Stimulated activated CD4-positive, alpha-beta T cell treated with anti-CD3 and anti-CD28 coated beads, Interleukin-1b, Interleukin-23, amount 100 ng/mL, for 4 hours (primary cell): Measurements from ENCODE around the gene MGAT4C.

Experiments
- DNase-seq, 2 donors: peaks; one replicate each; pipeline ENCODE4 v3.0.0-alpha.2; 2020; ENCODE audit warnings: low read depth in 2 of 2

Gene MGAT4C

DNA sequence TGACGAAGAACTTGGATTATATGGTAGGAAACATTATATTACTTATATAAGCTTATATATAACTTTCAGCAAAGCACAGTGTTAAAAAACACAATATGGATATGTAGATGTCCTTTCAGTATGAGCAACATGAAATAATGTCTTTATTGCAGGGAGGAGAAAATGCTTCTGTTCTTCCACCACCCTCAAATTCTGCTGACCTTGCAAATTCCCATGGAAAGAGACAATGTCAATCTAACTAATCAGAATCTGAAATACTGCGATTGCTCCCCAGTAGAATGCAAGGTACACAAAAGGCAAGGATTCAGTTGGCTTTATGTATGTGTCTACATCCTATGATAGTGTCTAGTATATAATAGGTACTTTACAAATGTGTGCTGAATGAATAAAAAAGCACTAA is 26.4 kb downstream of the MGAT4C start:
- no peak for DNase-seq

DNA sequence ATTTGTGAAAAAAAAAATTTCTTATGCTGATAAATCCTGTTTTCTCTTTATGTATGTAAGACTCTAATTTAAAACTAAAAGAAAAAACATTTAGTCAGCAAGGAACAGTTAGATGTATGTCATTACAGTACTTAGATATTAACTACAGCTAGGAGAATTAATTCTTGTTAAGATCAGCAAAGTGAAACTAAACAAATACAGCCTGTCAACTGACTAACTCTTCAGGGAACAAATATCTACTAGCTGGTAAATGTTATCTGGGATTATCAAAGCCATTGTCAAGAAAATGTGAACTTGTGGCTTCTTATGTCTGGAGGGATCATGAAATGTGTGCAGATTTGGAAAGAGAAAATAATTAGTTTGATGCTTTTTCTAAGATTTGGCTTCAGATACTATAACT is 27.5 kb downstream of the MGAT4C start:
- no peak for DNase-seq

DNA sequence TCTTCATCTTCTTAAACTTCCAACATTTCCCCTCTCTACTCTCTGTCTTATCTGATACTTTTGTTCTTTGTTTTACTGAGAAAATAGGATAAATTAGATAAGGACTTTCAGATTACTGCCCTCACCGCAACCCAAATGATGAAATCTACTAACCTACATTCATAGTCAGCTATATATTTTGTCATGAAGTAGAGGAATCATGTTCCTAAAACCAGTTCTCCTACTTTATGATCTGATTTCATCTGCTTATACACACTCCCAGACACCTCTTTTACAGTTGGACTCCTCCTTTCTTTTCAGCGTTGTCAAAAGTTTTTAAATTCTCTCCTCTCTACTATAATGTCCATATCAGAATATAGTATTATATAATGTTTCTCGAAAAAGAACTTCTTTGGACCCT is 29.7 kb downstream of the MGAT4C start:
- DNase-seq: no peak

DNA sequence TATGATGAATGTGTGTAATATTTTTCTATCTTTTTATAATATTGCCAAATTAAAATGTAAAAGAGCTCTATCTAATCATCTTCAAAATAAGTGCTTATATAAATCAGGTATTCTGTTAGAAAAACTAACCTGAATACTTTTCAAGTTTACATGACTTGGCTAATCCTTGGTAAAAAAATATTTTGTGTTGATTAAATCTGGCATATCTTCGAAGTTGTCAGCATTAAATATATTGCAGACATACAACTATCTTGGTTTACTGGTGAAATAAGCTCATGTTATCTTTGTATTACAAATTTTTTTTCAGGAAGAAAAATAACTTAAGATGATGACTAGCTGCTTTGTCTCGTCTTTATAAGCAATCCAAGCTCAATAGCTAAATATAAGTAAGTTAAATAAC is 39.6 kb downstream of the MGAT4C start:
- DNase-seq: no peak

DNA sequence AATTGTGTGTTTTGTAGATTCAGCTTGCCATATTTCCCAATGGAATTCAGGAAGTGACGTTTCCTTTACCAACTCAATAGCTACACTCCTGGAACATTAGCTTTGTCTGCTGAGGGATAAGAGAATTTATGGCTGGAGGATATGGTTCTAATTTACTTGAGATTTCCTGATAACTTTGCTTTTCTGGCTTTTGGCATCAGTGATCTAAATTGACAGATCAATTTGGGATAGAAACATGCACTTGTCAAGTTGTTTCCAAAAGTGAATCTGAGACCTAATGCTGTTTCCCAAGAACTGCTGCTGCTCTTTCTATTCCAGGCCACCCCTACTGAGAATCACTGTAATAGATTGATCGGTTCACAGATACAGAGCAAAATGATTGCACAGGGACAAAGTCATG is 43.2 kb downstream of the MGAT4C start:
- DNase-seq: no peak

DNA sequence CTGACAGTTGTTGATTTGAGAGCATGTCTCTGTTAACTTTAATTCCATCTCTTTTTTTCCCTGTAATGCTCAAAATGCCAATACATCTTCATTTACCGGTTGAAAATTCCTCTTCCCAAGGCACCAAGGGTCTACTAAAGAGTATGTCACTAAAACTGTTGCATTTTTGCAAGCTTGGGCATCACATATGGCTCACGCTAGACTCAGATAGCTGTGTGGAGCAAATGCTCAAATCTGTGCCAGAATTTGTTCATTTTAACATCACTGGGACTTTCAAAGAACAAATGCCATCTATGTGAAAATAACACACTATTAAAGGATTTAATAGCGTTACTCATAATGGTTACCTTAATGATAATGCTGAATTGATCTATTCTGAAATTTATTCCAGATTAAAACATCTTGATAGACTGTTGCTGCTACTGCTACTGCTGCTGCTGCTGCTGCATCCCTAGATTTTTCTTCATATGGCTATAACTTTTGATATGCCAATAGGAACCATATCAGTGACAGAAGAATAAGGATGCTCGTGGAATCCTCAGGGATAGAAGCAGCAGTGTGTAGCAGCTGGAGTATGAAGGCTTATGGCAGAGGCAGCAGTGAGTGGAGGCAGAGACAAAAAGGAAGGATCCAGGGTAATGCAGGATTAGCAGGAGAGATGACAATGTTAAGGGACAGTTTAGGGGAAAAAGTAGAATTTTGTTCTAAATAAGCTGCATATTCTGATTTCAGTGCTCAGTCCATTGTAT is 57.3 kb downstream of the MGAT4C start:
- no peak for DNase-seq

DNA sequence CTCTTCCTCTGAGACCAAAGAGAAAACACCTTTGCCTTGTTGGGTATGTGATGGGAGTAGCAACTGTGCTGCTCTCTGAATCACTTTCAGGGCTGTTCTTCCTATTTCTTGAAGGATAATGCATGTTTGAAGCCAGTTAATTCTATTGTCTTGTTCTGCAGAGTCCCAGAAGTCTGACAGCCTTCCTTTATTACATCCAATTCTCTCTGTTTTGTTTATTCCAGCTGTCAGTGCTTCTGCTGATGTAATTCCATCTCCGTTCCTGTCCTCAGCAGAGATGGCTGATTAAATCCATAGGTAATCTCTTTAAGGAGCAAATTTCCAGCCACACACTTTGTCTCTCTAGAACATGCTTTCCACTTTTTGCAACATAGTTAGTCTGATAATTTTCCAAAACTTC is 59.7 kb downstream of the MGAT4C start:
- no peak for DNase-seq

DNA sequence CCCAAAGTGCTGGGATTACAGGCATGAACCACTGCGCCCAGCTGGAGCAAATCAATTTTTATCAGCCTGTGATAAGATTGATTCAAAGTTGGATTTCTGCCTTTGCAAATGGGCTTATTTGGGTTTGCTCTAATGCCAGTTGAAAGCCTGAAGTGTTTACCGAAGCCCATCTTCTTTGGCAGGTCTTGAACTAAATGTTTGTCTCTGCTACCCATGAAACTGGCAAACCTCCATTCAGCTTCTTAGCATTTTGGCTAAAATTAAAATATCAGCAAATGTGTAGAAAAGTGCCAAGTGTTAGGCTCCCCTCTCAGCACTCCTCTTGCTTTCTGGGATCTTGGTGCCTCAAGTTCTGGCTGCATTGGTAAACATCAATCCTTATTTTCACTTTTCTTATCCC is 61.5 kb downstream of the MGAT4C start:
- no peak for DNase-seq

DNA sequence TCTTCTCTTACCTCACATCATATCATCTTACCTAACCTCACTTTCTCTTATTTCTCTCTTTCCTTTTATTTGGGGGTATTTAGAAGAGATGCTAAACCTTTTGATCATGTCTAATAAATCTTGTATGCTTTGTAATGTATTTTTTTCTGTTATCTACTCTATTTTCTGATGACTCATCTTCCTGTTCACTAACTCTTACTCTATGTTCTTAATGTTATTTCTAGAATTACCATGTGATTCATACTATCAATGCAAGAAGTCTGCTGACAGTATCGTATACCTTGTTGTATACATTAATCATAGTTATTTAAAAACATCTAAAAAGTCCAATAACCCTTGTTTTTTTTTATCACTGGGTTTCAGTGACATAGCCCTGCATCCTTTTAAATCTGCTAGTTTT is 62.3 kb downstream of the MGAT4C start:
- no peak for DNase-seq

DNA sequence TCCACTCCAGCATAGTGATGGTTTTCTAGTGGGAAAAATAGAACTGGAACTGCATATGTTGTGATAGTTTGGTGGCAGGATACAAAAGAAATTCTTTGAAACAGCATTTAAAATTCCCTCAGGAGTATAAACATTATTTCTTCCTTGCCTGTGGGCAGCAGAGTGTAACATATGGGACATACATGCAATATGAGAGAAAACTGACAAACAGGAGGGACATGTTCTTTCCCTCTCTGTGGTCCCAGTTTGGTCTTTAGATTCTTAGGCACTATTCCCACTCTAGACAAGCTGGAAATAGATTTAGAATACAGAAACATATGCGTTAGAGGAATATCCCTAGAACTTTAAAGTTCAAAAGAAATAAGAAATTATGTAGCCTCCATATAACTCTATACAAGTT is 68.0 kb downstream of the MGAT4C start:
- no peak for DNase-seq

DNA sequence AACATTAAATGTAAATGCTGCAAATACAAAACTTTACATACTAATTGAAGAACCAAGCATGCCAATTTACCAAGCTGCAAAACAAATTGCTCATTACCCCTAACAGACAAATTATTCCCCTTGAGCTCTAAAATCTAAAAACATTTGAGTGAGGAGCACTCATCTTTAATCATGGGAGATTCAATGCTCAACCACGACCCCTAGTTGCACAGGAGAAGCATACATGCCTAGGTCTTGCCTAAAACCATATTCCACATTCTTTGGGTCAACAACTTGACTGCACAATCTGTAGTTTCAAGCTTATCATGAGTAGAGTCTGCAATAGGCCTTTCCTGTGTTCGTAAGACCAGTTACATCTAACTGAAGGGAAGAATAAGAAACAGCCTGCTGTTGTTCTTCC is 69.7 kb downstream of the MGAT4C start:
- no peak for DNase-seq

DNA sequence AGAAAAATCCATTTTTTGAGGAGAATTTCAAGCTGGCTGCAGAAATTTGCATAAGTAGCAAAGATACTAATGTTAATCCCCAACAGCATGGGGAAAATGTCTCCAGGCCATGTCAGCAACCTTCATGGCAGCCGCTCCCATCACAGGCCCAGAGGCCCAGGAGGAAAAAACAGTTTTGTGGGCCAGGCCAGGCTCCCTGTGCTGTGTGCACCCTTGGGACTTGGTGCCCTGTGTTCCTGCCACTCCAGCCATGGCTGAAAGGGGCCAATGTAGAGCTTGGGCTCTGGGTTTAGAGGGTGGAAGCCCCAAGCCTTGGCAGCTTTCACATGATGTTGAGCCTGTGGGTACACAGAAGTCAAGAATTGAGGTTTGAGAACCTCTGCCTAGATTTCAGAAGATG is 76.3 kb downstream of the MGAT4C start:
- no peak for DNase-seq

DNA sequence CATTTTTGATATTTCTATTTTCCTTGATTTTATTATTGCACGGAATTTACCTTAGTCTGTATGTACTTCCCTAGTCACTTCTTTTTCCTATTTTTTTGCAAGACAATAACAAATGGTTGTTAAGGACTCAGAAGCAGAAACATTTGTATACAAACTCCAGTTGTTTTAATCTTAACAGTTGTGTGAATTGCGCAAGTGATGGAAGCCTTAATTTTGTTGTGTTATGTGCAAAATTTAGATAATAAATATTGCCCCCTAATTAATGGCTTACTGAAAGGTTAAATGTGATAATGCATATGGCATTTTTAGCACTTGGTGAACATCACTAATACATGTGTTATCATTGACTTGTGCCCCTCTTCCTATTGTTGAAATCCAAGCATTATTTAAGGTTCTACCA is 82.0 kb downstream of the MGAT4C start:
- no peak for DNase-seq

DNA sequence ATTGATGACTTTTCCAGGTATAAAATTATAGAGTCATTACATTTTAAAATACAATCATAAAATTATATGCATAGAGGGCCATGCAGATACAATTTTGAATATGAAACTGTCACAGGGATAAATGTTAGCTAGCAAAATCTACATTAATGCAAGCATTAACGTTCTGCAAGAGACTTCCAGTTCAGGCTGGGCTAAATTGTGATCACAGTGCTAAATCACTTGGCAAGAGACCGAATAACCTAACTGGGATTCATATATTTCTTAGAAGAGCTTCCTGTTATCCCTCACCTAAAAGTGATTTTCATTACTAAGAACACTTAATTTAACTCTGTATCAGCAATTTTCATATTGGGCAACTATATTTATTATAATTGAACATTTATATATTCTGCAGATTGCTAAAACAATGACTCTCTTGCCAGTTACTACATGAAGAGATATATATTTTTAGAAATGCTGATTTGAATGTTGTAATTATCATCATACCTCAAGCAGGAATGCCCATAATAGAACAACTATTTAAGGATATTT is 83.2 kb downstream of the MGAT4C start:
- no peak for DNase-seq

DNA sequence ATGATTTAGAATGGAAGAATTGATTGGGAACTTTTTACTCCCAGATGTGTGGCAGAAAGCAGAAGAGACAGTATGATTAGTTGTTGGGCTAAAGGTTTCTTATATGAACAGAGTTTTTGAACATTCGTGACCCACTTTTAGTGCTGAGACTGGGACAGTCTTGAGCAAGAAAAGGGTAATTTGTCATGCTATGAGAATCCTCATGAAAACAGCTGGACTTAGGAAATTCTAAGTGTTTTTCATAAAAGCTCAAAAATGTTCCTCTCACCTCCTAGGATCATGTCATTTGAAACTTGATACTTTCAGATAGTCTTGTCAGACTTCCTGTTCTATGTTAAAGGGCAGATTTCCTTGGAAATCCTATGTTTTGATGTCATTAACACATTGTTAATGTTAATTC is 86.1 kb downstream of the MGAT4C start:
- DNase-seq: no peak

DNA sequence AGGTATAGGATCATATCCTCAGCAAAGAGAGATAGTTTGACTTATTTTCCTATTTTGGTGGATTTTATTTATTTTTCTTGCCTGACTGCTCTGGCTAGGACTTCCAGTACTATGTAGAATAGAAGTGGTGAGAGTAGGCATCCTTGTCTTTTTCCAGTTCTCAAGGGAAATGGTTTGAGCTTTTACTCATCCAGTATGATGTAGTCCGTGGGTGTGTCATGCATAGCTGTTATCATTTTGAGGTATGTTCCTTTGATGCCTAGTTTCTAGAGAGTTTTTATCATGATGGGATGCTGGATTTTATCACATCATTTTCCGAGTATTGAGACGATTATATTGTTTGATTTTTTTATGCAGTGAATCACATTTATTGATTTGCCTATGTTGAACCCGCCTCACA is 97.2 kb downstream of the MGAT4C start:
- no peak for DNase-seq

DNA sequence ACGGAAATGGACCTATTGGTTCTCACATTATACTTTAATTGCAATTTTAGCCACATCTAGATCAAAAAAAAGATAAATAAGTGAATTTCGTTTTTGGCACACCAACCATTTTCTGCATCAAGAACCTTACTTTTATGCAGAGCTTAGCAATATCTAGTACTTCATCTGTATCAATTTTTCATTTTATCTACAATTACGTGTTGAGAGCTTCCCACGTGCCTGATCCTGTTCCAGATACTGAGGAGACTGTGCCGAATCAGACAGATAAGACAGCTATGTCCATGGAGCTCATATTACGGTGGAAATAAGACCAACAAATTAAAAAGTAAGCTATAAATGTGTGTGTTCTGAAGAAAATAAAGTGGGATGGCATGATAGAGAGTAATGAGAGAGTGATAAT is 101.6 kb downstream of the MGAT4C start:
- DNase-seq: no peak

DNA sequence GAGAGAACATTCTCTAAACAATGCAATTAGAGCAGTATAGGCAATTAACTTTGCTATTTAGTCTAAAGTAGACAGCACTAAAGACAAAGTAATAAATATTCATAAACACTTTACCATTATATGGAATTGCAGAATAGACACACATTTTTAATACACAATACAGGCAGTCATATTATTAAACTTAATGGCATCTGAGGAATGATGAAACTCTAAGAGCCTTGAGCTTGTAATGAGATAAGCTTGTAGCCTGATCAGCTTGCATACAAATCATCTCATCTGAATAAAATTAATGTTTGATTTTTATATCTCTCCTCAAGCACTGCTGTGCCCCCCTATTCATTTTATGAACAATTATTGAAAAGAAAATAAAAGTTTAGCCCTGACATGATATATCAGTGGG is 107.6 kb downstream of the MGAT4C start:
- no peak for DNase-seq

DNA sequence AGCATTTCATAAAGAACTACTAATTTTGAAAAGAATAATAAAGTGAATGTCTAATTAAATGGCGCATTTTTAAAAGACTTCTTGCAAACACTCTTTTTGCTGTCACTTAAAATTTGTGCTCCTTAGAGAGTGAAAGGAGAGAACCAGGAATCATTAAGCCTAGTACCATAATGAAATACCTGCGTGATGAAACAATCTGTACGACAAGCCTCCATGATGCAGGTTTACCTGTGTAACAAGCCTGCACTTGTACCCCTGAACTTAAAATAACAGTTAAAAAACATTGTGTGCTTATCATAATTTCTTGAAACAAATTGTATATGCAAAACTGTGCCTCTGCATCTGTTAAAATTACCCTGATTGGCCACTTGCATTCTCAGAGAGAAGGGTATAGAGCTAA is 108.1 kb downstream of the MGAT4C start:
- DNase-seq: no peak

DNA sequence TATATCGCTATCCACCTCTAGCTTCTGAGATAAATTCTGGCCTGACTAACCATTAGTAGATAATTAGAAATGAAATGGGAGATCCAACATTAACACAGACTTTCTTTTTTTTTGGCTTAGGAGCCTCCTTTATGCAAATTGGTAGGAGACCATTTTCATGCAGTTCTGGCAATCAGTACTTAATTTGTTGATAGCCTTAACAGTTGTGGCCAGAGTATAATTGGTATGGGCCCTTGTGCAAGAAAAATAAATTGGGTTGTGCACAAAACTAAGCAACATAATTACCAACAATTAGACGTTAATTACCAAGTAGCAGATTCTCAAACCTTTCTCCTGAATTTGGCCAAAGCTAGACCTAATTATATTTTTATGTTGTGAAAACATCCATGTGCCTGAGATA is 111.0 kb downstream of the MGAT4C start:
- DNase-seq: no peak

DNA sequence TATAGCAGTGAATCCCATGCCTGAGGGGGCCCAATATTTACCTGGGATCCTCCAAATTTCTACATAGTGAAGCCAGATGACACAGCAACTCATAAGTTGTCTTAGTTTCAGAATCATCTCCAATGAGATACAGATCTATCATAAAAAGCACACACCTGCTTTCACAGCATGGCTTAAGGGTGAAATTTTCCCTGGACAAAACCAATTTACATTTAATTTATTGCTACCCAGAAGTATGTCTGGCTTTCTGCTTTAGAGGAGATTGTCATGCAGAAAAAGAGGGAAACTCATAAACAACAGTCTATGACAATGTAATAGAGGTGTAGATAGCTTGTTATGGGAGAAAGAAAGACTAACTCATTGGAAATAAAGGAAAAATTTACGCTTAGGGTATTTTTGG is 113.0 kb downstream of the MGAT4C start:
- no peak for DNase-seq

DNA sequence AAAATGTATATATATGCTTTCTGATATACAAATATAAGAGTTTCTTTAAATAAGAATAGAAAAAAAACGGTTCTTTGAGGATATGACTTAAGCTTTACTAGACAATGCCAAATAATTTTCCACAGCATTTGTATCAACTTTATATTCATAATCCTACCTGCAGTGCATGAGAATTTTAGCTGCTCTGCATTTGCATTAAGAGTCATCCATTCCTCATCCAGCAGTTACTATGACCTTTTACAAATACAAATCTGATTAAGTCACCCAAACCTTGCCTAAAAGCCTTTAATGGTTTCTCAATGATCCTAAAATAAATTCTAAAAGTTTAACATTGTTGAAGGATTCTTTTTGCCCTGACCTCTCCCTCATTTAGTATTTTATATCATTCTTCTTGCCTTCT is 116.5 kb downstream of the MGAT4C start:
- DNase-seq: no peak

DNA sequence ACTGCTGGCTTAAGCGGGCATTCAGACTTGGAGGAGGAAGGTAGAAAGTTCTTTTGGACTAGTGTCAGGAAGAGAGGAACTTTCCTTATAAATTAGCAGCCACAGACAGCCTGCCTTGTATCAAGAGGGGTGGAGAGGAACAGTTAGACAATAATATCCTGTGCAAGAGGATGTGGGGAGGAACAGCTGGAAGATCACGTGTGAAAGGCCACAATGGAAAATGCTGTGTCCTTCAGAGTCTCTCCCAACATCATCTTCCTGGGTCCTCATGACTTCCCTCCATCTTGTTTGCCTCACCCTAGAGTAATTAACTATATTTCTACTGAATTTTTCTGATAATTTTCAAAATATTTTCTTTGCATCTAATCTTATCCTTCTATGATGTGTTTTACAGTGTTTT is 117.4 kb downstream of the MGAT4C start:
- DNase-seq: no peak

DNA sequence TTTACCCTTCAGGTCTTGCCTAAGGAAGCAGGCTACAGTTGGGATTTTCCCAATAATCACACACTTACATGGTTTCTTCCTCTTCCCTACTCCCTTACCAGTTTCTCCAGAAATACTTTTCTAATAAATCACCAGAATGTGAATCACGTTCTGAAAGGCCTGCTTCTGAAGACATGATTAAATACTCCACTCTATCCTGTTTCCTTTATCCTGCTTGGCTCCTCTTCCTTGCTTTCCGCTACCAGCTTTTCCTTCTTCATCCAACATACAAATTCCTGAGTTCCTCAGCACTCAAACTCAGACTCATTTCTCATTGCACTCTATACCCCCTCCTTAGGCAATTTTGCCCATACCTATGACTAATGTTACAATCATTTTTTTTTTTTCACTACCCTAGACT is 118.3 kb downstream of the MGAT4C start:
- DNase-seq: no peak
